A549 treated with CpdA at 1 μM for 4 hours (cell line): Measurements from ENCODE around the gene PEA15. TPM values are rescaled to one million over a fixed set of nuclear protein-coding genes. Genes with fewer than 3 reads are reported as not detected.

ENCODE experiments used
- total RNA-seq: library from RNA; stranded (reverse); fragments of 200-300 nt; extraction: Qiagen RNA extraction; gene quantifications from 5 replicates; pipeline ENCODE4 v1.2.3, GENCODE V29; 2022; ENCODE audit warnings: low read depth

The PEA15 gene, protein sequence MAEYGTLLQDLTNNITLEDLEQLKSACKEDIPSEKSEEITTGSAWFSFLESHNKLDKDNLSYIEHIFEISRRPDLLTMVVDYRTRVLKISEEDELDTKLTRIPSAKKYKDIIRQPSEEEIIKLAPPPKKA
- total RNA-seq, result 190 to 210 TPM (median 203 TPM) in 5 replicates

DNA sequence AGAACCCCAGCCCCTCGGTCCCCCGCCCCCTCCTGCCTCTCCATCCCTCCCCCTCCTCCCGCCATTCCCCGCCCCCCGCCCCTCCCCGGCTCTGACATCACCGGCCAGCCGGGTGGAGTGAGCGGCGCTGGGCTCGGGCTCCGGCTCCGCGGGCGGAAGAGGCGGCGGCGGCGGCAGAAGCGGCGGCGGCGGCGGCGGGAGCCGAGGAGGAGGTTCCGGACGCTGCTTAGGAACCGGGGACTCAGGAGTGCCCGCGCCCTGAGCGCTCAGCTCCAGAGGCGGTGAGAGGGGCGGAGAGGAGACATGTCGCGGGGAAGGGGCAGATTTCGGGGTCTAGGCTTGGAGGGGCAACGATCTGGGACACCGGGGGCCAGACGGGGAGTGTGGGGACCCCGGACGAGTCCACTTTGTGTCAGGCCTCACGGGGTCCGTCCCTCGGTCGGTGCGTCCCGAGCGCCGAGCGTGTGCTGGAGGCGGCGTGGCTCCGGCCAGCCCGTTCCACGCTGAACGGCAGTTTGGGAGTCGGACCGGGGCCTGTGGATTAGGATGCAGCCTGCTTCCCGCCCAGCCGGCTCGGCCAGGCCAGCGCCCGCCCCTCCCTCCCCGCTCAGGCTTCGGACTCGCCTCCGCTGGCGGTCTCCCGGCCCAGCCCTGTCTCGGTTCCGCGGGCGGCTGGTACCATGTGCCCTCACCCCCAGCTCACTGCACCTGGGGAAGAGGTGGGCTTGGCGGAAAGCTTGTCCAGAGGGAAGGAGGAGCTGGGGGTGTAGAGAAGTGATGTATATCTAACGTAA lies at the start of gene PEA15:
TSS of gene PEA15 (plus strand) at position 143 of the 794 bp plus-strand sequence. CDS start 6,161 bp downstream, outside the sequence.

DNA sequence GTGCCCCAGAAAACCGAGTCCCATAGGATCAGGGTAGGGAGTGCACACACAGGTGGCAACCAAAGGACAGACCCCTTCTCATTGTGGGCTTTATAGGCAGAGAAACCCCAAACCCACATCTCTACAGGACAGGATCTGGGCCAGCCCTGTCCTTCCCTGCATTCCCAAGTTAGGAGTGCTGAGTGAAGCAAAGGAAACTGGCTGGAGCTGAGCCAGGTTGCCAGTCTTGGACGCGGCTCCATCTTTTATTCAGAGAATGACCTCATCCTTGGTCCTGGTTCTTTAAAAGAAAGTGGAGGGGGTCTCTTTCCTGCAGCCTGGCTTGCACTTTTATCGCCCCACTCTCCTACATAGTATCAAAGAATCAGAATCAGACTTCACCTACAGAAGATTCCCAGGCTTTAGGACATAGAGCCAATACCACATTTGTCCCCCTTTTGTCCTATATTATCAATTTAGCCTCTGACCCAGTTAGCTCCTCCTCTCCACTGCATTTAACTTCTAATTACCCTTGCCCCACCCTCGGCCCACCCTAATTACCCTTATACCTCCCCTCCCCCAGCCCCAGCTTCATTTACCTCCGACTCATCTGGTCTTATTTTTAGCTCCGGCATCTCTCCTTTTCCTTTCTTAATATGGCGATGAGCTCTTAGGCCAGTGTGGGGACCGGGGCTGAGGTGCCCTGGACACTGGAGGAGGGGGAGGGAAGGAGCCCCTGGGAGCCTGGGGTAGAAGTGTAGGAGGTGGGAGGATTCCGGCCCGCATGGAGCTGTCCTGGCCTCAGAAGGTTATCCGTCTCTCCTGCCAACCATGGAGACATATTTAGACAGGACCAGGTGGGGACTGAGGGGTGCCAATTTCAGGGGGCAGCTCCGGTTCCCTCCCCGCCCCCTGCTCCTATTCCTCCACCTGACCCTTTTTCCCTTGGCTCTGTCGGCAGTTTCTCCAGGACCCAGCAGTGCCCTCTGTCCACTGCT lies 15.2 kb upstream of the PEA15 start, which contains the start of gene CASQ1:
TSS of gene CASQ1 (plus strand) at position 927 of the 977 bp plus-strand sequence. CDS start 177 bp downstream, outside the sequence.

DNA sequence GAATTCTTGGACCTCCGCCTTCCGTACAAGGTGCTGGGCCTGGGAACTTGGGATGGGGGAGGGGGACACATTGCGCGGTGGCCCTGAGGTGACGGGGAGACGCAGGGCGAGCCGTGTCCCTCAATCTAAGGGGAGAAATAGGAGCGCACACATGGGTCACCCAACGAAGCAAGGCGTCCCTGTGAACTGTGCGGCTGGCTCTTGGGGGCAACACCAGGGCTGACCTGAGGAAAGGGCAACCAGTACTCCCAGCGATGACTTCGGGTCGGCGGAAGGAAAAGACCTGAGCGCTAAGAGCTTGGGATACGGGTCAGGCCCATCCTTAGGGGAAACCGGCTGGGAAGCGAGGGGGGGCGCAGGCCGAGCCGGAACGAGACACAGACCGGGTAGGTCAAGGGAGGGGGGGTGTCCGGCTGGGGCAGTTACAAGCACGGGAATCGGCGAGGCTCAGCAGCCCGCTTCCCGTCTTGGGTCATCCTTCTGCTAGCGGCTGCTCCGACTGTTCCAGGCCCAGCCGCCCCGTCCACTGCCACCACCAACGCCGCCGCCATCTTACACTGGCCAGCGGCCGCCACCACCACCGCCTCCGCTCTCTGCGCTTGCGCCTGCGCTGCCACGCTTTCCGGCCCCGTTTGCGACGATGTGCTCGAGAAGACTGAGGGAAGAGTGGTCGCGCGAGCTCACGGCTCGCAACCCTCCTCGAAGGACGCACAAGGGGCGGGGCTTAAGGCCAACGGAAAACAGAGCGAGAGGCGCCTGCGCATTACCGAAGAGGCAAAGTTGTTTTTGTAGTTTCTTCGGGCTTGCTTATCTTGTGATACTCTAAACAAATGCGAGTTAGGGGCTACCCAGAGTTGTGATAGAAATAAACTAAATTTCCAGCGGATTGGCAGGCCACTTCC lies 57.0 kb downstream of the PEA15 start, which contains the start of gene DCAF8:
TSS of gene DCAF8 (minus strand) at position 657 of the 902 bp plus-strand sequence. CDS start 18,541 bp downstream, outside the sequence.

Other genes with a start within 250 kb of the PEA15 start
- 3.8 to 4.6 TPM (median 4.3 TPM) in 5 replicates for gene PIGM, start 173.4 kb upstream of the PEA15 start, total RNA-seq
- 0.02 TPM in 1 of 5 replicates, not detected in the others for gene KCNJ10, start 135.2 kb upstream of the PEA15 start, total RNA-seq
- gene KCNJ9, start 123.8 kb upstream of the PEA15 start, total RNA-seq, result 0.06 TPM in 1 of 5 replicates, not detected in the others
- 6.7 to 9.8 TPM (median 8.4 TPM) in 5 replicates for gene IGSF8, start 106.8 kb upstream of the PEA15 start, total RNA-seq
- gene ATP1A2, start 89.6 kb upstream of the PEA15 start, total RNA-seq, result 0.01 to 0.05 TPM (median 0.03 TPM) in 3 of 5 replicates, not detected in the others
- gene ATP1A4, start 53.8 kb upstream of the PEA15 start, total RNA-seq, result not detected in 5 replicates
- not detected in 5 replicates for gene CASQ1, start 14.8 kb upstream of the PEA15 start, total RNA-seq
- 48.2 to 62.4 TPM (median 49.6 TPM) in 5 replicates for gene DCAF8, start 57.2 kb downstream of the PEA15 start, total RNA-seq
- 19.8 to 27.0 TPM (median 25.6 TPM) in 5 replicates for gene PEX19, start 79.7 kb downstream of the PEA15 start, total RNA-seq
- 74.5 to 111 TPM (median 81.8 TPM) in 5 replicates for gene COPA, start 137.9 kb downstream of the PEA15 start, total RNA-seq
- gene NCSTN, start 138.0 kb downstream of the PEA15 start, total RNA-seq, result 43.4 to 50.3 TPM (median 46.3 TPM) in 5 replicates
- 0.10 to 0.78 TPM (median 0.48 TPM) in 5 replicates for gene NHLH1, start 161.7 kb downstream of the PEA15 start, total RNA-seq
- gene VANGL2, start 195.2 kb downstream of the PEA15 start, total RNA-seq, result 0.84 to 1.4 TPM (median 1.1 TPM) in 5 replicates